OCI-LY3 (cell line): ENCODE data around the gene ELP2.

Experiments used
- EZH2phosphoT487 ChIP-seq: fragments of 200-600 bp; shearing (Covaris generic); IDR thresholded peaks from 2 replicates; pipeline ENCODE4 v1.6.1; 2018; ENCODE audit warnings: antibody characterized with exemption, mixed run types, low read depth
- TF ChIP-seq, protein P1 (sequence below): fragments of 200-600, 300-600 bp; sonication (generic); IDR thresholded peaks from 2 replicates; pipeline ENCODE4 v1.5.1; 2014; ENCODE audit warnings: antibody characterized with exemption, low read length, low read depth

DNA sequence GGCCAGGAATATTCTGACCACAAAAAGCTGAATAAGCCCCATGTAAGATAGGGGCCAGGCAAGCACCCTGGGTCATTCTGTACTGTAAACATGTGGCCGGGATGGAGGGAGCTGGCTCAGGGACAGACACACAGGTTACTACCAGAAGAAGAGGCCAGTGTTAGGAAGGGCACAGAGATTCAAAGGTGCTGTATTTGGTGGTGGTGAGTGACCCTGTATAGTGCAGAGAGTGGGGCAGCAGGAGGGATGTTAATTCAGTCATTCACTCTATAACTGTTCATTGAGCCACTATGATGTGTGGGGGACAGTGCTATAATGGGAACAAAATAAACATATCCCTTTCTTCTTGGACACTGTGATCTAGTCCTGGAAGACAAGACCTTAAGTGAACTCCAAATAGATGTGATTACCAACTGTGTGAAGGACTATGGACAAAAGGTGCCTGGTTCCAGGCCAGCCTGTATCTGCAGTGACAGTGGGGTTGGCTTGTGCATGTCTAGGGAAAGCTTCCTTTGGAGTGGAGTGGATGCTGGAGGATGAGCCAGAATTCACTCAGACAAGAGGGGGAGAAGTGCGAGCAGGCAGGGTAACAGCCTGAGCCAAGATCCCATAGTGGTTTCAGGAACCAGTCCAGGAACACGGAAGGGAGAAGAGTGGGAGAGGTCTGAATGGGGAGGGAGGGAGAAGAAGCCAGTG lies 65.9 kb downstream of the ELP2 start:
- TF ChIP-seq, protein P1, sequence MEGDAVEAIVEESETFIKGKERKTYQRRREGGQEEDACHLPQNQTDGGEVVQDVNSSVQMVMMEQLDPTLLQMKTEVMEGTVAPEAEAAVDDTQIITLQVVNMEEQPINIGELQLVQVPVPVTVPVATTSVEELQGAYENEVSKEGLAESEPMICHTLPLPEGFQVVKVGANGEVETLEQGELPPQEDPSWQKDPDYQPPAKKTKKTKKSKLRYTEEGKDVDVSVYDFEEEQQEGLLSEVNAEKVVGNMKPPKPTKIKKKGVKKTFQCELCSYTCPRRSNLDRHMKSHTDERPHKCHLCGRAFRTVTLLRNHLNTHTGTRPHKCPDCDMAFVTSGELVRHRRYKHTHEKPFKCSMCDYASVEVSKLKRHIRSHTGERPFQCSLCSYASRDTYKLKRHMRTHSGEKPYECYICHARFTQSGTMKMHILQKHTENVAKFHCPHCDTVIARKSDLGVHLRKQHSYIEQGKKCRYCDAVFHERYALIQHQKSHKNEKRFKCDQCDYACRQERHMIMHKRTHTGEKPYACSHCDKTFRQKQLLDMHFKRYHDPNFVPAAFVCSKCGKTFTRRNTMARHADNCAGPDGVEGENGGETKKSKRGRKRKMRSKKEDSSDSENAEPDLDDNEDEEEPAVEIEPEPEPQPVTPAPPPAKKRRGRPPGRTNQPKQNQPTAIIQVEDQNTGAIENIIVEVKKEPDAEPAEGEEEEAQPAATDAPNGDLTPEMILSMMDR: no peak
- TF ChIP-seq EZH2phosphoT487: no peak
